H1 (cell line): ENCODE measurements around the gene CCL24. TPM values are rescaled to one million over a fixed set of nuclear protein-coding genes. Genes with fewer than 3 reads are reported as not detected.

Experiments
- CBX5 ChIP-seq: fragments of 300-800, 300-1000 bp; sonication (generic); IDR thresholded peaks from 2 replicates; pipeline ENCODE4 v1.7.1; 2016; ENCODE audit warnings: antibody characterized with exemption, low read length, low read depth
- GTF2F1 ChIP-seq: IDR thresholded peaks from 2 replicates; pipeline ENCODE4 v1.6.1; 2012; ENCODE audit warnings: low read depth, low read length, improper control_type of control experiment, borderline replicate concordance
- HDAC6 ChIP-seq: IDR thresholded peaks from one replicate; pipeline ENCODE4 v1.7.1; 2012; ENCODE audit warnings: low read depth, mild to moderate bottlenecking, inconsistent platforms, low read length, moderate library complexity
- polyA plus RNA-seq, 7 experiments: library from polyadenylated mRNA; depleted of rRNA in 3 of 7; stranded (reverse) in 5 of 7; unstranded in 2 of 7; fragments of >200 nt in 5 of 7; fragments of 200-250 nt in 2 of 7; gene quantifications; 1 replicate in 5 of 7; 2 replicates in 1 of 7; 4 replicates in 1 of 7; pipeline versions ENCODE4 v1.2.1 to v1.2.3, GENCODE V29; 2011 to 2013; ENCODE audit warnings: missing spikeins in 2 of 7, mixed read lengths in 2 of 7
- total RNA-seq: library from RNA; stranded (reverse); fragmentation: NEBNext Ultra II Directional; extraction: Animal tissue kit (Norgen Biotek cat#: 25700); gene quantifications from 2 replicates; pipeline ENCODE4 v1.2.1, GENCODE V29; 2021

CCL24 gene
- total and polyA plus RNA-seq, 2 of the 8 experiments (the other 6 are each of a cell fraction or from before 2014, with no cell fraction given) = not detected

DNA sequence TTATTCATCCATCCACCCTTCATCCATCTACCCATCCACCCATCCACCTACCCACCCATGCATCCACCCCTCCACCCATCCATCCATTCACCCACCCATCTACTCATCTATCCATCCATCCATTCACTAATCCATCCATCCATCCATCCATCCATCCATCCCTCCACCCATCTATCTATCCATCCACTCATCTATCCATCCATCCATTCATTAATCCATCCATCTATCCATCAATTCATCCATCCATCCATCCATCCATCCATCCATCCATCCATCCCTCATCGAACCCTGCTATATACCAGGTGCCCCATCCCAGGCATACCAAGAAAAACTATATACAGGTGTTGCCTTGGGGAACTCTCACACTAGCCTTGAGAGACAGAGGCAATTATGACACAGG lies 7.1 kb upstream of the CCL24 start (continued):
- TF ChIP-seq GTF2F1 = no peak
- TF ChIP-seq CBX5 = no peak
- TF ChIP-seq HDAC6 = no peak
